ENCODE data around the gene ICOS. TPM values are rescaled to one million over a fixed set of nuclear protein-coding genes. Genes with fewer than 3 reads are reported as not detected.

ICOS gene
- total and polyA plus RNA-seq, 2 donors (not counting 1 experiment from before 2014, with no cell fraction given): not detected

GRCh38 chr2:203971251-203971650, 34.7 kb downstream of the ICOS start:
- Histone ChIP-seq H3K4me3 (replicated peaks in 1 of 4; ENCODE audit: control extremely low read depth in 1 of 4, insufficient read depth in 1 of 4, low read depth in 3 of 4, low read length in 4 of 4) (no peak overlapping the region), H2AFZ (ENCODE audit: low read length) (no peak overlapping the region), H3K9me3 (ENCODE audit: control insufficient read depth, insufficient read depth, low read depth, low read length) (no peaks in the 10 kb centered on the region), H3K36me3 (ENCODE audit: control insufficient read depth, insufficient read depth, low read length) (no peaks in the 10 kb centered on the region), H4K20me1 (ENCODE audit: control insufficient read depth, extremely low read depth, insufficient read depth, low read length) (no peaks in the 10 kb centered on the region), H3K4me1 (ENCODE audit: control insufficient read depth, extremely low read depth, insufficient read depth, low read length) (no peaks in the 10 kb centered on the region), H3K9ac (ENCODE audit: insufficient read depth, low read length) (no peak overlapping the region), H3K79me2 (ENCODE audit: control insufficient read depth, insufficient read depth, low read length) (no peaks in the 10 kb centered on the region), H3K27me3 (ENCODE audit: control insufficient read depth, insufficient read depth, low read length) (no peaks in the 10 kb centered on the region), H3K27ac (ENCODE audit: insufficient read depth, low read length) (no peak overlapping the region), H3K4me2 (ENCODE audit: extremely low read depth, insufficient read depth, low read length) (no peak overlapping the region)
- TF ChIP-seq, protein P1, sequence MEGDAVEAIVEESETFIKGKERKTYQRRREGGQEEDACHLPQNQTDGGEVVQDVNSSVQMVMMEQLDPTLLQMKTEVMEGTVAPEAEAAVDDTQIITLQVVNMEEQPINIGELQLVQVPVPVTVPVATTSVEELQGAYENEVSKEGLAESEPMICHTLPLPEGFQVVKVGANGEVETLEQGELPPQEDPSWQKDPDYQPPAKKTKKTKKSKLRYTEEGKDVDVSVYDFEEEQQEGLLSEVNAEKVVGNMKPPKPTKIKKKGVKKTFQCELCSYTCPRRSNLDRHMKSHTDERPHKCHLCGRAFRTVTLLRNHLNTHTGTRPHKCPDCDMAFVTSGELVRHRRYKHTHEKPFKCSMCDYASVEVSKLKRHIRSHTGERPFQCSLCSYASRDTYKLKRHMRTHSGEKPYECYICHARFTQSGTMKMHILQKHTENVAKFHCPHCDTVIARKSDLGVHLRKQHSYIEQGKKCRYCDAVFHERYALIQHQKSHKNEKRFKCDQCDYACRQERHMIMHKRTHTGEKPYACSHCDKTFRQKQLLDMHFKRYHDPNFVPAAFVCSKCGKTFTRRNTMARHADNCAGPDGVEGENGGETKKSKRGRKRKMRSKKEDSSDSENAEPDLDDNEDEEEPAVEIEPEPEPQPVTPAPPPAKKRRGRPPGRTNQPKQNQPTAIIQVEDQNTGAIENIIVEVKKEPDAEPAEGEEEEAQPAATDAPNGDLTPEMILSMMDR (conservative IDR thresholded peaks at IDR 0.05 in 1 of 2, IDR thresholded peaks at IDR 0.05 in 1 of 2; ENCODE audit: low read depth in 1 of 2, low read length in 2 of 2): no peak
- TF ChIP-seq EZH2 (IDR thresholded peaks at IDR 0.05; ENCODE audit: low read length, missing control alignments): no peak
- DNase-seq (ENCODE audit: low read depth in 2 of 2): no peak

GRCh38 chr2:203972066-203972465, 35.5 kb downstream of the ICOS start:
- no peak for DNase-seq (ENCODE audit: low read depth in 2 of 2)
- no peak overlapping the region for H2AFZ ChIP-seq (ENCODE audit: low read length)

GRCh38 chr2:203973000-203973399, 36.4 kb downstream of the ICOS start:
- TF ChIP-seq, protein P1 (conservative IDR thresholded peaks at IDR 0.05 in 1 of 2, IDR thresholded peaks at IDR 0.05 in 1 of 2; ENCODE audit: low read depth in 1 of 2, low read length in 2 of 2): no peak
- TF ChIP-seq EZH2 (IDR thresholded peaks at IDR 0.05; ENCODE audit: low read length, missing control alignments): no peak
- Histone ChIP-seq H3K27me3 (ENCODE audit: control insufficient read depth, insufficient read depth, low read length) (no peaks in the 10 kb centered on the region), H2AFZ (ENCODE audit: low read length) (no peak overlapping the region), H3K4me3 (replicated peaks in 1 of 4; ENCODE audit: control extremely low read depth in 1 of 4, insufficient read depth in 1 of 4, low read depth in 3 of 4, low read length in 4 of 4) (no peak overlapping the region), H4K20me1 (ENCODE audit: control insufficient read depth, extremely low read depth, insufficient read depth, low read length) (no peaks in the 10 kb centered on the region), H3K4me1 (ENCODE audit: control insufficient read depth, extremely low read depth, insufficient read depth, low read length) (no peaks in the 10 kb centered on the region), H3K4me2 (ENCODE audit: extremely low read depth, insufficient read depth, low read length) (no peak overlapping the region), H3K9me3 (ENCODE audit: control insufficient read depth, insufficient read depth, low read depth, low read length) (no peaks in the 10 kb centered on the region), H3K9ac (ENCODE audit: insufficient read depth, low read length) (no peak overlapping the region), H3K27ac (ENCODE audit: insufficient read depth, low read length) (no peak overlapping the region), H3K79me2 (ENCODE audit: control insufficient read depth, insufficient read depth, low read length) (no peaks in the 10 kb centered on the region), H3K36me3 (ENCODE audit: control insufficient read depth, insufficient read depth, low read length) (no peaks in the 10 kb centered on the region)
- DNase-seq (ENCODE audit: low read depth in 2 of 2): no peak

More at GRCh38 chr2:203972066-203972465, 35.5 kb downstream of the ICOS start:
- Histone ChIP-seq H3K4me1 (ENCODE audit: control insufficient read depth, extremely low read depth, insufficient read depth, low read length) (no peaks in the 10 kb centered on the region), H3K4me2 (ENCODE audit: extremely low read depth, insufficient read depth, low read length) (no peak overlapping the region), H3K36me3 (ENCODE audit: control insufficient read depth, insufficient read depth, low read length) (no peaks in the 10 kb centered on the region), H3K27me3 (ENCODE audit: control insufficient read depth, insufficient read depth, low read length) (no peaks in the 10 kb centered on the region), H3K27ac (ENCODE audit: insufficient read depth, low read length) (no peak overlapping the region), H3K9ac (ENCODE audit: insufficient read depth, low read length) (no peak overlapping the region), H3K4me3 (replicated peaks in 1 of 4; ENCODE audit: control extremely low read depth in 1 of 4, insufficient read depth in 1 of 4, low read depth in 3 of 4, low read length in 4 of 4) (no peak overlapping the region), H3K9me3 (ENCODE audit: control insufficient read depth, insufficient read depth, low read depth, low read length) (no peaks in the 10 kb centered on the region), H4K20me1 (ENCODE audit: control insufficient read depth, extremely low read depth, insufficient read depth, low read length) (no peaks in the 10 kb centered on the region), H3K79me2 (ENCODE audit: control insufficient read depth, insufficient read depth, low read length) (no peaks in the 10 kb centered on the region)
- no peak for TF ChIP-seq EZH2 (IDR thresholded peaks at IDR 0.05; ENCODE audit: low read length, missing control alignments)
- TF ChIP-seq, protein P1 (conservative IDR thresholded peaks at IDR 0.05 in 1 of 2, IDR thresholded peaks at IDR 0.05 in 1 of 2; ENCODE audit: low read depth in 1 of 2, low read length in 2 of 2): no peak

All from fibroblast of lung (primary cell).